Left lung (tissue), 10 donors: ENCODE measurements around the gene LCN12. TPM values are rescaled to one million over a fixed set of nuclear protein-coding genes. Genes with fewer than 3 reads are reported as not detected.

Experiments
- ATAC-seq: fragments of 200-7000 bp; cut with Tn5 transposase; one replicate; pipeline ENCODE4 v1.9.1; 2020; ENCODE audit warnings: moderate library complexity
- DNase-seq, 4 donors: peaks; one replicate each; pipeline ENCODE4 v3.0.0-alpha.2; 2013 to 2020
- H3K27ac ChIP-seq, 2 donors: fragments of 200-600 bp; sonication (generic) in 1 of 2; one replicate each; pipeline versions ENCODE4 v1.5.0 to v1.8.0; 2020 to 2021
- H3K27me3 ChIP-seq, 2 donors: fragments of 200-600 bp; sonication (generic) in 1 of 2; one replicate each; pipeline versions ENCODE4 v1.5.0 to v1.8.0; 2020 to 2021
- H3K36me3 ChIP-seq, 2 donors: fragments of 200-600 bp; sonication (generic) in 1 of 2; one replicate each; pipeline versions ENCODE4 v1.5.0 to v1.8.0; 2020 to 2021
- H3K4me1 ChIP-seq, 2 donors: fragments of 200-600 bp; one replicate each; pipeline ENCODE4 v1.8.0; 2021
- H3K4me3 ChIP-seq, 2 donors: fragments of 200-600 bp; sonication (generic) in 1 of 2; one replicate each; pipeline versions ENCODE4 v1.5.0 to v1.8.0; 2020 to 2021; ENCODE audit warnings: mild to moderate bottlenecking in 1 of 2
- H3K9me3 ChIP-seq, 2 donors: fragments of 200-600 bp; sonication (generic) in 1 of 2; one replicate each; pipeline versions ENCODE4 v1.5.0 to v1.8.0; 2020 to 2021
- CTCF ChIP-seq, 2 donors: fragments of 200-600 bp; sonication (generic) in 1 of 2; IDR thresholded peaks; one replicate each; pipeline versions ENCODE4 v1.5.0 to v1.8.0; 2021; ENCODE audit warnings: antibody characterized with exemption in 2 of 2
- intact Hi-C, 2 donors: fragments of 100-400 bp; cut with DNase I; formaldehyde crosslinking; loops; one replicate each; pipeline versions ENCODE4 v1.11.2 to v1.14.2; 2022
- polyA plus RNA-seq, 6 donors: library from polyadenylated mRNA; unstranded; fragments of 120-200 nt; gene quantifications; one replicate each; pipeline ENCODE4 v1.2.1, GENCODE V29; 2013; ENCODE audit not compliant: insufficient read length in 6 of 6
- total RNA-seq, 2 donors: library from RNA; stranded (reverse); fragmentation: NEBNext Ultra II Directional; extraction: Animal tissue kit (Norgen Biotek cat#: 25700); gene quantifications; one replicate each; pipeline ENCODE4 v1.2.1, GENCODE V29; 2021
- donor health status: DM: no; HTN: yes; CAD: no.
- donor health status: DM: no; HTN: no; CAD: no.

The LCN12 gene
- total and polyA plus RNA-seq, 8 donors: 2.1 to 28.0 (median 13.3) TPM

GRCh38 chr9:136921718-136922117, 30.4 kb upstream of the LCN12 start:
- DNase-seq (no peak), ATAC-seq (no peak)
- H3K4me3 ChIP-seq: no peak overlapping the region
- H3K9me3 ChIP-seq: no peaks in the 10 kb centered on the region
- intact Hi-C loops: no loop called here
- H3K36me3 ChIP-seq: peaks cover 0 to 90% of the 10 kb centered on the region in 2 donors
- no peaks in the 10 kb centered on the region for H3K27me3 ChIP-seq
- H3K4me1 ChIP-seq: peaks cover 0 to 3% of the 10 kb centered on the region in 2 donors
- H3K27ac ChIP-seq: no peak overlapping the region
- no peak for TF ChIP-seq CTCF (IDR thresholded peaks at IDR 0.05)

DNA sequence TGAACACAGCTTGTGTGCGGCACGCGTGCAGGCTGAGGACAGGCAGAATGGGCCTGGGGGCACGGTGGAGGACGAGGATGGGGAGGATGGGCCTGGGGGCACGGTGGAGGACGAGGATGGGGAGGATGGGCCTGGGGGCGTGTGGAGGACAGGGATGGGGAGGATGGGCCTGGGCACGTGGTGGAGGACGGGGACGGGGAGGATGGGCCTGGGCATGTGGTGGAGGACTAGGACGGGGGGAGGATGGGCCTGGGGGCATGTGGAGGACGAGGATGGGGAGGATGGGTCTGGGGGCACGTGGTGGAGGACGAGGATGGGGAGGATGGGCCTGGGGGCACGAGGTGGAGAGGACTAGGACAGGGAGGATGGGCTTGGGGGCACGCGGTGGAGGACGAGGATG, 29.5 kb upstream of the LCN12 start:
- no peak for TF ChIP-seq CTCF (IDR thresholded peaks at IDR 0.05)
- intact Hi-C loops: no loop called here
- DNase-seq: no peak

GRCh38 chr9:136923881-136924280, 28.2 kb upstream of the LCN12 start:
- Histone ChIP-seq H3K4me3 (no peak overlapping the region), H3K27ac (no peak overlapping the region), H3K4me1 (peaks cover 0 to 7% of the 10 kb centered on the region in 2 donors), H3K36me3 (peaks cover 0 to 83% of the 10 kb centered on the region in 2 donors), H3K9me3 (no peaks in the 10 kb centered on the region), H3K27me3 (no peaks in the 10 kb centered on the region)
- no peak for ATAC-seq
- TF ChIP-seq CTCF (IDR thresholded peaks at IDR 0.05): no peak
- intact Hi-C loops: no loop called here
- no peak for DNase-seq

More for the DNA sequence above, 29.5 kb upstream of the LCN12 start:
- Histone ChIP-seq H3K4me1 (no peaks in the 10 kb centered on the region), H3K27me3 (no peaks in the 10 kb centered on the region), H3K9me3 (no peaks in the 10 kb centered on the region), H3K27ac (no peak overlapping the region), H3K36me3 (peaks cover 0 to 90% of the 10 kb centered on the region in 2 donors), H3K4me3 (no peak overlapping the region)
- no peak for ATAC-seq

DNA sequence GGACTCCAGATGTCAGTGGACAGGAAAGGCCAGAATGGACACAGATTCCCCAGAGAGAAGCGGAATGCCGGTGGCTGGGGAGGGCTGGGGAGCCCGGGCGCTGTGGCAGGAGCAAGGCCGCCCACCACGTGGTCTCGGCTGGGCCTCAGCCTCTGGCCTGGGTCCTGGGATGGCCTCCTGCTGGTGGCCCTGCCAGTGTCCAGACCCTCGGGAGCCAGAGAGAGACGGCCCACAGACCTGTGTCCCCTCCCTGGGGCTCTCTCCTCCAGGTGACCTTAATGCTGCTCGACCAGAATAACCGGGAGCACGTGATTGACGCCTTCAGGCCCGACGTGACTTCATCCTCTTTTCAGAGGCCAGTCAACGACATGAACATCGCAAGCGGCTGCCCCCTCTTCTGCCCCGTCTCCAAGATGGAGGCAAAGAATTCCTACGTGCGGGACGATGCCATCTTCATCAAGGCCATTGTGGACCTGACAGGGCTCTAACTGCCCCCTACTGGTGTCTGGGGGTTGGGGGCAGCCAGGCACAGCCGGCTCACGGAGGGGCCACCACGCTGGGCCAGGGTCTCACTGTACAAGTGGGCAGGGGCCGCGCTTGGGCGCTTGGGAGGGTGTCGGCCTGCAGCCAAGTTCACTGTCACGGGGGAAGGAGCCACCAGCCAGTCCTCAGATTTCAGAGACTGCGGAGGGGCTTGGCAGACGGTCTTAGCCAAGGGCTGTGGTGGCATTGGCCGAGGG, 26.5 kb upstream of the LCN12 start:
- peaks cover 0 to 9% of the 10 kb centered on the region in 2 donors for H3K4me1 ChIP-seq
- intact Hi-C loops: no loop called here
- H3K27ac ChIP-seq: no peak overlapping the region
- H3K27me3 ChIP-seq: no peaks in the 10 kb centered on the region
- no peak for DNase-seq
- no peak for ATAC-seq
- H3K36me3 ChIP-seq: peaks cover 0 to 67% of the 10 kb centered on the region in 2 donors
- no peak overlapping the region for H3K4me3 ChIP-seq
- no peaks in the 10 kb centered on the region for H3K9me3 ChIP-seq
- no peak for TF ChIP-seq CTCF (IDR thresholded peaks at IDR 0.05)

- DNase-seq: no peak
- Histone ChIP-seq H3K36me3 (peaks cover 0 to 61% of the 10 kb centered on the region in 2 donors), H3K4me1 (peaks cover 0 to 9% of the 10 kb centered on the region in 2 donors), H3K27me3 (no peaks in the 10 kb centered on the region), H3K4me3 (no peak overlapping the region), H3K27ac (no peak overlapping the region), H3K9me3 (no peaks in the 10 kb centered on the region)
- TF ChIP-seq CTCF (IDR thresholded peaks at IDR 0.05): no peak
- intact Hi-C loops: no loop called here
- ATAC-seq: peak; percentile 9
Observed at GRCh38 chr9:136926154-136926704, 25.8 kb upstream of the LCN12 start.
